Measurements from ENCODE around the gene B4GAT1. TPM values are rescaled to one million over a fixed set of nuclear protein-coding genes. Genes with fewer than 3 reads are reported as not detected.
"Not testable (repeated sequence)": the region's sequence is repeated elsewhere in the genome, so short reads cannot be mapped to it uniquely, and the experiment has no call there.

The B4GAT1 gene
- total and polyA plus RNA-seq, 2 donors (not counting 1 experiment from before 2014, with no cell fraction given) = 1.4 to 5.2 TPM

DNA sequence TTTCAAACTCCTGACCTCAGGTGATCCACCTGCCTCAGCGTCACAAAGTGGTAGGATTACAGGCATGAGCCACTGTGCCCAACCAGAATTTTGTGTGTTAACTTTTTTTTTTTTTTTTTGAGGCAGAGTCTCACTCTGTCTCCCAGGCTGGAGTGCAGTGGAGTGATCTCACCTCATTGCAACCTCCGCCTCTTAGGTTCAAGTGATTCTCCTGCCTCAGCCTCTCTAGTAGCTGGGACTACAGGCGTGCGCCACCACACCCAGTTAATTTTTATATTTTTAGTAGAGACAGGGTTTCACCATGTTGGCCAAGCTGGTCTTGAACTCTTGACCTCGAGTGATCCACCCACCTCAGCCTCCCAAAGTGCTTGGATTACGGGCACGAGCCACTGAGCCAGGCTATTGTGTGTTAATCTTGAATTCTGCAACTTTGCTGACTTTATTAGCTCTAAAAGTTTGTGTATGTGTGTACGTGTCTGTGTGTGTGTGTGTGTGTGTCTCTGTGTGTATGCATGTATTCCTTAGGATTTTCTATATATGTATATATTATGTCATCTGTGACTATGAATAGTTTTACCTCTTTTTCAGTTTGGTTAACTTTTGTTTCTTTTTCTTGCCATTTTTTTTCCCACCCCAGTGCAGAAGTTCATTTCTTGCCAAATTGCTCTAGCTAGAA is 3.3 kb upstream of the B4GAT1 start:
- H2AFZ ChIP-seq (ENCODE audit: insufficient read depth, low read depth, low read length, poor library complexity, severe bottlenecking); H3K9me3 ChIP-seq (ENCODE audit: control extremely low read depth in 1 of 3, control insufficient read depth in 2 of 3, insufficient read depth in 1 of 3, low read length in 2 of 3); H3K27ac Mint-ChIP-seq; H3K27me3 Mint-ChIP-seq; H3K36me3 ChIP-seq (replicated peaks in 1 of 2; ENCODE audit: control extremely low read depth in 1 of 2, control insufficient read depth in 1 of 2, extremely low read depth in 1 of 2, insufficient read depth in 2 of 2, low read length in 1 of 2); DNase-seq; H3K9me3 Mint-ChIP-seq (ENCODE audit: insufficient read depth); H4K20me1 ChIP-seq (ENCODE audit: control insufficient read depth, insufficient read depth, low read length, poor library complexity, severe bottlenecking); H3K27ac ChIP-seq (ENCODE audit: low read length in 2 of 2); H3K4me3 Mint-ChIP-seq; H3K79me2 ChIP-seq (ENCODE audit: control insufficient read depth, insufficient read depth, low read length); H3K4me3 ChIP-seq (ENCODE audit: control extremely low read depth in 1 of 5, extremely low read depth in 1 of 5, insufficient read depth in 1 of 5, low read depth in 2 of 5, low read length in 4 of 5); intact Hi-C loops (cut with micrococcal nuclease); ATAC-seq (ENCODE audit: low read depth); H3K9ac ChIP-seq (ENCODE audit: low read length); H3K27me3 ChIP-seq (replicated peaks in 1 of 4; ENCODE audit: control extremely low read depth in 1 of 4, control insufficient read depth in 3 of 4, insufficient read depth in 4 of 4, low read length in 3 of 4); H3K4me2 ChIP-seq (replicated peaks; ENCODE audit: low read depth, low read length, poor library complexity, severe bottlenecking): not testable (repeated sequence)
- peaks cover 20% of the 10 kb centered on the region for H3K4me1 Mint-ChIP-seq
- 100% methylated on average over 1 of the region's 8 CpGs for WGBS (ENCODE audit: insufficient coverage)
- CTCF ChIA-PET = interaction anchor here (0.6 to 1.4 kb wide), 2 partner anchors 38 to 574 kb away, joined by 3 read pairs; no protein-coding TSS in a partner anchor
- H3K4me1 ChIP-seq (ENCODE audit: control insufficient read depth in 2 of 2, insufficient read depth in 2 of 2, low read length in 2 of 2) = peaks cover 8 to 22% of the 10 kb centered on the region in 2 donors
- POLR2A ChIA-PET = interaction anchor here (0.6 to 0.7 kb wide), 2 partner anchors 83 to 322 kb away, joined by 3 to 6 read pairs; no protein-coding TSS in a partner anchor

DNA sequence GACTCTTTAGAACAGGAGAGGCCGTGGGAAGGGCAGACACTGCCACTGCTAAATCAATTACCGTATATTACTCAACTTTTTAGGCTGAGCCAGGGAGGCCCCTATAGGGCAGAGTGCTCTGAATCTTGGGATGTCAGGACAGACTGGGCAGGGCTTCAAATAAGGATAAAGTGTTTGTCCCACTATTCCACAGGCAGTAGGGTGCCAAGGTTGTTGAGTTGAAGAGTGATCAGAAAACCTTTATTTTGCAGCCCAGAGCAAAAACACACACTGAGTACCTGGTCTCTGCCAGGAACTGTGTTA is 1.6 kb upstream of the B4GAT1 start:
- POLR2A ChIA-PET = interaction anchor here (1.2 to 1.3 kb wide), 2 partner anchors 23 to 32 kb away, joined by 3 to 5 read pairs; partner anchors contain the start of genes CD248 and SLC29A2
- Mint-ChIP-seq H3K4me3 (peak overlapping the region; percentile 45), H3K4me1 (peaks cover 35% of the 10 kb centered on the region)

More for the DNA sequence above, 1.6 kb upstream of the B4GAT1 start:
- Histone ChIP-seq H3K4me3 (ENCODE audit: control extremely low read depth in 1 of 5, extremely low read depth in 1 of 5, insufficient read depth in 1 of 5, low read depth in 2 of 5, low read length in 4 of 5) (no peak overlapping the region), H2AFZ (ENCODE audit: insufficient read depth, low read depth, low read length, poor library complexity, severe bottlenecking) (no peak overlapping the region), H3K27ac (ENCODE audit: low read length in 2 of 2) (no peak overlapping the region), H3K4me2 (replicated peaks; ENCODE audit: low read depth, low read length, poor library complexity, severe bottlenecking) (no peak overlapping the region), H4K20me1 (ENCODE audit: control insufficient read depth, insufficient read depth, low read length, poor library complexity, severe bottlenecking) (peaks cover 7% of the 10 kb centered on the region), H3K36me3 (replicated peaks in 1 of 2; ENCODE audit: control extremely low read depth in 1 of 2, control insufficient read depth in 1 of 2, extremely low read depth in 1 of 2, insufficient read depth in 2 of 2, low read length in 1 of 2) (no peaks in the 10 kb centered on the region), H3K9ac (ENCODE audit: low read length) (no peak overlapping the region), H3K27me3 (replicated peaks in 1 of 4; ENCODE audit: control extremely low read depth in 1 of 4, control insufficient read depth in 3 of 4, insufficient read depth in 4 of 4, low read length in 3 of 4) (no peaks in the 10 kb centered on the region), H3K9me3 (ENCODE audit: control extremely low read depth in 1 of 3, control insufficient read depth in 2 of 3, insufficient read depth in 1 of 3, low read length in 2 of 3) (no peaks in the 10 kb centered on the region), H3K79me2 (ENCODE audit: control insufficient read depth, insufficient read depth, low read length) (peaks cover 11% of the 10 kb centered on the region), H3K4me1 (ENCODE audit: control insufficient read depth in 2 of 2, insufficient read depth in 2 of 2, low read length in 2 of 2) (peaks cover 16 to 35% of the 10 kb centered on the region in 2 donors)
- intact Hi-C loops (cut with micrococcal nuclease) = loop anchor here (5.0 kb wide), 1 partner anchor 38 kb away; no protein-coding TSS in a partner anchor
- no peaks in the 10 kb centered on the region for H3K27me3 Mint-ChIP-seq
- CTCF ChIA-PET = interaction anchor here (4.1 kb wide), 1 partner anchor 37 kb away, joined by 19 read pairs; no protein-coding TSS in a partner anchor
- WGBS (ENCODE audit: insufficient coverage) = no CpG with 5 or more reads among the region's 2 CpGs
- peak overlapping the region; percentile 70 for H3K27ac Mint-ChIP-seq
- TF ChIP-seq, protein P1, sequence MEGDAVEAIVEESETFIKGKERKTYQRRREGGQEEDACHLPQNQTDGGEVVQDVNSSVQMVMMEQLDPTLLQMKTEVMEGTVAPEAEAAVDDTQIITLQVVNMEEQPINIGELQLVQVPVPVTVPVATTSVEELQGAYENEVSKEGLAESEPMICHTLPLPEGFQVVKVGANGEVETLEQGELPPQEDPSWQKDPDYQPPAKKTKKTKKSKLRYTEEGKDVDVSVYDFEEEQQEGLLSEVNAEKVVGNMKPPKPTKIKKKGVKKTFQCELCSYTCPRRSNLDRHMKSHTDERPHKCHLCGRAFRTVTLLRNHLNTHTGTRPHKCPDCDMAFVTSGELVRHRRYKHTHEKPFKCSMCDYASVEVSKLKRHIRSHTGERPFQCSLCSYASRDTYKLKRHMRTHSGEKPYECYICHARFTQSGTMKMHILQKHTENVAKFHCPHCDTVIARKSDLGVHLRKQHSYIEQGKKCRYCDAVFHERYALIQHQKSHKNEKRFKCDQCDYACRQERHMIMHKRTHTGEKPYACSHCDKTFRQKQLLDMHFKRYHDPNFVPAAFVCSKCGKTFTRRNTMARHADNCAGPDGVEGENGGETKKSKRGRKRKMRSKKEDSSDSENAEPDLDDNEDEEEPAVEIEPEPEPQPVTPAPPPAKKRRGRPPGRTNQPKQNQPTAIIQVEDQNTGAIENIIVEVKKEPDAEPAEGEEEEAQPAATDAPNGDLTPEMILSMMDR (IDR thresholded peaks at IDR 0.05) = no peak
- H3K9me3 Mint-ChIP-seq (ENCODE audit: insufficient read depth) = no peaks in the 10 kb centered on the region
- ATAC-seq (ENCODE audit: low read depth) (no peak), DNase-seq (no peak)
